ENCODE data around the gene ADSS1. TPM values are rescaled to one million over a fixed set of nuclear protein-coding genes. Genes with fewer than 3 reads are reported as not detected.

The ADSS1 gene
- total RNA-seq, 1 donor from 2014 or later, result 6.9 TPM

DNA sequence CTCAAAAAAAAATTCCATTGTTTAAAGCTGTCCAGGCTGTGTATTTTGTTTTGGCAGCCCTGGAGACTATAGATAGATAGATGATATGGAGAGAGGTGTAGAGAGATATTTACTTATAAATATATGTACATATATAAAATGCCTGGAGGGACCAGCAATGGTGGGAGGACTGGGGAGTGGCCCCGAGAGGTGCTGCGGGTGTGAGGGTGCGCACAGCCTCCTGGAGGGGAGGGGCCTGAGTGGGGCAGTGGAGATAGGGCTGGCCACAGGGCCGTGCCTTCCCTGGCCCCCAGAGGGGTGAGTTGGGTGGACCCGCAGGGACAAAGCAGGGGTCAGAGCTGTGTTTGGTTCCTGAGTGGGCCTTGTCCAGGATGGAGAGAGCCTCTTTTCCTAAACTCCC, 6.5 kb downstream of the ADSS1 start:
- TF ChIP-seq, protein P1, sequence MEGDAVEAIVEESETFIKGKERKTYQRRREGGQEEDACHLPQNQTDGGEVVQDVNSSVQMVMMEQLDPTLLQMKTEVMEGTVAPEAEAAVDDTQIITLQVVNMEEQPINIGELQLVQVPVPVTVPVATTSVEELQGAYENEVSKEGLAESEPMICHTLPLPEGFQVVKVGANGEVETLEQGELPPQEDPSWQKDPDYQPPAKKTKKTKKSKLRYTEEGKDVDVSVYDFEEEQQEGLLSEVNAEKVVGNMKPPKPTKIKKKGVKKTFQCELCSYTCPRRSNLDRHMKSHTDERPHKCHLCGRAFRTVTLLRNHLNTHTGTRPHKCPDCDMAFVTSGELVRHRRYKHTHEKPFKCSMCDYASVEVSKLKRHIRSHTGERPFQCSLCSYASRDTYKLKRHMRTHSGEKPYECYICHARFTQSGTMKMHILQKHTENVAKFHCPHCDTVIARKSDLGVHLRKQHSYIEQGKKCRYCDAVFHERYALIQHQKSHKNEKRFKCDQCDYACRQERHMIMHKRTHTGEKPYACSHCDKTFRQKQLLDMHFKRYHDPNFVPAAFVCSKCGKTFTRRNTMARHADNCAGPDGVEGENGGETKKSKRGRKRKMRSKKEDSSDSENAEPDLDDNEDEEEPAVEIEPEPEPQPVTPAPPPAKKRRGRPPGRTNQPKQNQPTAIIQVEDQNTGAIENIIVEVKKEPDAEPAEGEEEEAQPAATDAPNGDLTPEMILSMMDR (conservative IDR thresholded peaks at IDR 0.05), result no peak
- Mint-ChIP-seq H3K4me1 (ENCODE audit: unreplicated experiment) (no peaks in the 10 kb centered on the region), H3K9me3 (no peaks in the 10 kb centered on the region), H3K27ac (no peak overlapping the region), H3K36me3 (no peaks in the 10 kb centered on the region), H3K27me3 (peaks cover 9% of the 10 kb centered on the region), H3K4me3 (no peak overlapping the region)
- DNase-seq (ENCODE audit: extremely low spot score, unreplicated experiment), result no peak

DNA sequence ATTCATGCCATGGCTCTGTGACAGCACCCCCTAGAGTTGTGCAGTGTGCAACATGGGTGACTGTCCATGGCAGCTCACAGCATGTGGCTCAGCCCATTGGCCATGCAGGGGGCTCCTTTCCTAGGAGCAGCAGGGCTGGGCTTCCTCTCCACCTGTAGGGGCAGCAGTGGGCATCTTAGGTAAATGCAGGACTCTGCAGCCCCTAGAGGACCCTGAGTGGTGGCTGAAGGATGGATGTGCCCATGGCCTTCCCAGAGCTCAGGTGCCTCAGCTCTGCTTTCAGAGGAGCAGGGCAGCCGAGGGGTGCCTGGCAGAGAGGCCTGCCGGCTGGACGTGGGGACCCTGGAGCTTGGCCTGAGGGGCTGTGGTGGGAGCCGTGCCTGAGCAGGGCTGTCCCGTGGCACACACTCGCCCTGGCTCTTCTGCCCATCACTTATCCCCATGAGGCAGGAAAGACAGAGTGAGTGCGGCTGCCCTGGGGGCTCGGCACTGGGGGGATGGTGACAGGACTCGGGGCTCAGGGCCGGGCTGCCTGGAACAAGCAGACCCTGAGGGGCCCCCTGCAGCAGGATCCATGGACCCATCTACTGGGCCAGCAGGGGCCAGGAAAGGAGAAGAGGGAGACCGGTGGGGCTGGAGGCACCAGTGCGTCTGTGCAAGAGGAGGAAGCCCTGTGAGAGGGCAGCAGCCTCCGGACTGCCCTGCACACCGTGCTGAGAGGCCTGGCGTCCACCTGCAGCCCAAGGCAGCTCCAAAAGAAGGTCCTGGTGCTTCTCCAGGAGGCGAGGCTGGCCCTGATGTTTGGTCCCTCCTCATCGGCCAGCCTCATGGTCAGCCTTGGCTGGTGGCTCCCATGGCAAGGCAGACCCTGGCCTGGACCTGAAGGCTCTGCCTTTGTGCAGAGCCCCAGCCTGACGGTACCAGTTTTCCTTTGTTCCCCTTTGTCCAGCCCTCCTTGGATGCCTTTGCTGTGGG, 7.6 kb downstream of the ADSS1 start:
- no peak overlapping the region for H3K27ac Mint-ChIP-seq
- H3K27me3 Mint-ChIP-seq, result peaks cover 9% of the 10 kb centered on the region
- H3K9me3 Mint-ChIP-seq, result no peaks in the 10 kb centered on the region
- H3K4me1 Mint-ChIP-seq (ENCODE audit: unreplicated experiment), result no peaks in the 10 kb centered on the region
- no peak for DNase-seq (ENCODE audit: extremely low spot score, unreplicated experiment)
- TF ChIP-seq, protein P1 (conservative IDR thresholded peaks at IDR 0.05), result peak; percentile 62
- H3K4me3 Mint-ChIP-seq, result no peak overlapping the region
- H3K36me3 Mint-ChIP-seq, result no peaks in the 10 kb centered on the region

DNA sequence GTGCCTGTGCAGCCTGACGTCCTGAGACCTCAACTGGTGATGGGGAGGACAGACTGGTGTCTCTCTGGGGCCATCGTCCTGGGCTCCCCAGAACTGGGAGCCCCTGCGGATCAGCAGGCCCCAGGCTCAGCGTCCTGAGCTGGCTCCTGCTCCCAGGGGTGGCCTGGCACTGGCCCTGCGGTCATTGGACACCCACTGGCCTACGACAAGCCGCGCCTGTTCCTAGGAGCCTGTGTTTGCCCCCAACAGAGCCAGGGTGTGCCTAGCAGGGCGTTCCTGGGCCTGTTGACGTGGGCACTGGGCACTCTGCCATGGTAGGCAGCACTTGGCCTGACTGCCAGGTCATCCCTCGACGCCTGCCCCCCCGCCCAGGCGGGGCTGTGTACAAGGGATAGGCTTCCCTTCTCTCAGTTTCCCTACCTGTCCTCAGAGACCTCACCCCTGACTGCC, 8.4 kb downstream of the ADSS1 start:
- no peaks in the 10 kb centered on the region for H3K4me1 Mint-ChIP-seq (ENCODE audit: unreplicated experiment)
- H3K27ac Mint-ChIP-seq, result no peak overlapping the region
- H3K36me3 Mint-ChIP-seq, result no peaks in the 10 kb centered on the region
- TF ChIP-seq, protein P1 (conservative IDR thresholded peaks at IDR 0.05), result no peak
- DNase-seq (ENCODE audit: extremely low spot score, unreplicated experiment), result no peak
- peaks cover 9% of the 10 kb centered on the region for H3K27me3 Mint-ChIP-seq
- H3K4me3 Mint-ChIP-seq, result no peak overlapping the region
- H3K9me3 Mint-ChIP-seq, result no peaks in the 10 kb centered on the region

DNA sequence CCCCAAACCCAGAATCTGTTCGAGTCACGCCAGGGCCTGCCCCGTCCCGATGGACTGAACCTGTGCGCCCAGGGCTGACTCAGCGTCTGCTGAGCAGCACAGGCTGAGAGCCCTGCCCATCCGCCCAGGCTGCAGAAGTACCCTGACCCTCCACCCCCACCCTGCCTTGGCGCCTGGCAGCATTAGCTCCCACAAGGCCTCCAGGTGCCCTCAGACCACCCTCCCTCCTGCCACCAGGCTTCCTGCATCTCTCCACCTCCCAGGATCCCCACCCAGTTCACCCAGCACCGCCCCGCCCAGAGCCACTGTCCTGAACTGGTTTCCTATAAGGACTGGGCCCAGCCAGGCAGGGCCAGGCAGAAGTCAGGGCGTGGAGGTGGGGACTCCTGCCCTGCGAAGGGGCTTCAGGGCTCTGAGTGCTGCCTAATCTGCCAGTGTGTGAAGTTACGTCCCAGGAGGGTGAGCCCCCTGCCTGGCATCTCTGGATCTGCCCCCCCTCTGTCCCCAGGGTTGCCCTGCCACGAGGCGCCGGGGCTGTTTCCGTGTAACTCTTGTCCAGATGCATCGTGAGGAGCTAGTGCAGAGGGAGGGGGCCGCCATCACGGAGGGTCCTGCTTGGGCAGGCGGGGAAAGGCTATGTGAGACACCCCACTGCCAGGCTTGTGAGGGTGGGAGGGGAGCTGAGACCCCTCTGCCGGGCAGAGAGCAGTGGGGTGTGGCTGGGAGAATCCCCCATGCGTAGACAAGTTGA, 9.1 kb downstream of the ADSS1 start:
- Mint-ChIP-seq H3K4me1 (ENCODE audit: unreplicated experiment) (no peaks in the 10 kb centered on the region), H3K36me3 (no peaks in the 10 kb centered on the region), H3K27me3 (peaks cover 6% of the 10 kb centered on the region), H3K4me3 (no peak overlapping the region), H3K9me3 (no peaks in the 10 kb centered on the region), H3K27ac (no peak overlapping the region)
- TF ChIP-seq, protein P1 (conservative IDR thresholded peaks at IDR 0.05), result no peak
- DNase-seq (ENCODE audit: extremely low spot score, unreplicated experiment), result no peak

DNA sequence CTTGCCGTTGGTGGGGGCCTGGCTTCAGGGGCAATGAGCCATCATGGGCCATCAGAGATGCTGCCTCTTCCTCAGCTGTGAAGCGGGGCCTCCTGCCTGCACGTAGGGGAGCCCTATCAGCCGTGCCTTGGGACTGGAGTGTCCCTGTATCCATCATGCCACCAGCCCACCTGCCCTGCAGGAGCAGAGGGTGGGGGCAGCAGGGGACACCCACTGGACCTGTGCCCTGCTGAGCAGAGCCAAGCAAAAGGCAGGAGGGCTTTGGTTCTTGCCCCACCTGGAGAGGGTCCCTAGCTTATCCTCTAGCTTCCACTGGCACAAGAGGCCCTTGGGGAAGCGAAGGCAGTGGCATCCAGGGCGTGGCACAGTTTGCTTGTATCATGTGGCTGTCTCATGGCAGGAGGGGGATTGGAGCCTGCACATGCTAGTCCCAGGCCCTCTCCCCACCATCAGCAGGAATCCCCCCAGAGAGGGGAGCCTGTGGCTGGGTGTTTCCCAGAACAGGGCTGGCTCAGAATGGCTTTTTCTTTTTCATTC, 10.1 kb downstream of the ADSS1 start:
- no peaks in the 10 kb centered on the region for H3K36me3 Mint-ChIP-seq
- H3K9me3 Mint-ChIP-seq, result no peaks in the 10 kb centered on the region
- no peak for DNase-seq (ENCODE audit: extremely low spot score, unreplicated experiment)
- H3K27ac Mint-ChIP-seq, result no peak overlapping the region
- no peak overlapping the region for H3K4me3 Mint-ChIP-seq
- TF ChIP-seq, protein P1 (conservative IDR thresholded peaks at IDR 0.05), result no peak
- no peaks in the 10 kb centered on the region for H3K4me1 Mint-ChIP-seq (ENCODE audit: unreplicated experiment)
- H3K27me3 Mint-ChIP-seq, result peaks cover under 1% of the 10 kb centered on the region

Data from type B pancreatic cell (in vitro differentiated cells).